Smooth muscle cell (in vitro differentiated cells): ENCODE data around the gene CMIP. TPM values are rescaled to one million over a fixed set of nuclear protein-coding genes. Genes with fewer than 3 reads are reported as not detected.

Experiments
- DNase-seq: peaks from one replicate; lab custom pipeline; 2025; ENCODE audit not compliant: unreplicated experiment; lab: John Stamatoyannopoulos, UW
- H2AFZ ChIP-seq: fragments of 200-600 bp; sonication (generic); 2 replicates; pipeline ENCODE4 v1.6.0; 2016; ENCODE audit warnings: antibody characterized with exemption, low read depth, mild to moderate bottlenecking
- H3F3A ChIP-seq: fragments of 200-600 bp; sonication (generic); 2 replicates; pipeline ENCODE4 v1.6.0; 2017; ENCODE audit warnings: antibody characterized with exemption, low read depth
- H3K27ac ChIP-seq: fragments of 200-600 bp; sonication (generic); 2 replicates; pipeline ENCODE4 v1.5.1; 2016; ENCODE audit warnings: low read depth, mild to moderate bottlenecking
- H3K27me3 ChIP-seq: fragments of 200-600 bp; sonication (generic); 2 replicates; pipeline ENCODE4 v1.6.1; 2016; ENCODE audit warnings: low read depth, mild to moderate bottlenecking
- H3K36me3 ChIP-seq: fragments of 200-600 bp; sonication (generic); 2 replicates; pipeline ENCODE4 v1.5.1; 2016; ENCODE audit warnings: low read depth
- H3K4me1 ChIP-seq: fragments of 200-600 bp; sonication (generic); 2 replicates; pipeline ENCODE4 v1.5.1; 2016; ENCODE audit warnings: low read depth
- H3K4me2 ChIP-seq: fragments of 200-600 bp; sonication (generic); 2 replicates; pipeline ENCODE4 v1.6.0; 2016; ENCODE audit warnings: mild to moderate bottlenecking
- H3K4me3 ChIP-seq: fragments of 200-600 bp; sonication (generic); 2 replicates; pipeline ENCODE4 v1.5.1; 2016; ENCODE audit warnings: mild to moderate bottlenecking
- H3K79me2 ChIP-seq: fragments of 200-600 bp; sonication (generic); 2 replicates; pipeline ENCODE4 v1.6.0; 2016; ENCODE audit warnings: low read depth, mild to moderate bottlenecking
- H3K9ac ChIP-seq: fragments of 200-600 bp; sonication (generic); 2 replicates; pipeline ENCODE4 v1.6.0; 2016; ENCODE audit warnings: low read depth
- H3K9me3 ChIP-seq: fragments of 200-600 bp; sonication (generic); replicated peaks from 2 replicates; pipeline ENCODE4 v1.5.1; 2016; ENCODE audit warnings: low read depth
- H4K20me1 ChIP-seq: fragments of 200-600 bp; sonication (generic); 2 replicates; pipeline ENCODE4 v1.6.0; 2016; ENCODE audit warnings: low read depth
- CTCF ChIP-seq: fragments of 200-600 bp; sonication (generic); IDR thresholded peaks from 2 replicates; pipeline ENCODE4 v1.5.1; 2017; ENCODE audit warnings: borderline replicate concordance, mild to moderate bottlenecking, antibody characterized with exemption; ENCODE audit not compliant: insufficient read depth, poor library complexity, severe bottlenecking
- WGBS: methylation state at CpG from one replicate; pipeline ENCODE4 v1.1.7; 2016; ENCODE audit warnings: low lambda C conversion rate; 5-methylcytosine and 5-hydroxymethylcytosine counted together
- polyA plus RNA-seq: library from polyadenylated mRNA; unstranded; fragments of >200 nt; fragmentation: Nextera tagmentation; extraction: Ambion mirVana; gene quantifications from 2 replicates; pipeline ENCODE4 v1.2.1, GENCODE V29; 2016
- total RNA-seq: library from RNA; depleted of rRNA; stranded (reverse); fragments of >200 nt; gene quantifications from 2 replicates; pipeline ENCODE4 v1.2.3, GENCODE V29; 2014

The CMIP gene
- total and polyA plus RNA-seq, 2 experiments from 2014 or later = 2.5 to 44.5 TPM

- DNase-seq = no peak
- no peak for TF ChIP-seq CTCF
- H3K27ac ChIP-seq = no peak overlapping the region
- H3K4me3 ChIP-seq = no peak overlapping the region
- H2AFZ ChIP-seq = no peak overlapping the region
- H3K4me2 ChIP-seq = no peak overlapping the region
- peaks cover 100% of the 10 kb centered on the region for H3K79me2 ChIP-seq
- no peaks in the 10 kb centered on the region for H3K9me3 ChIP-seq
- no peak overlapping the region for H3K9ac ChIP-seq
- no peaks in the 10 kb centered on the region for H3K27me3 ChIP-seq
- H4K20me1 ChIP-seq = peaks cover 100% of the 10 kb centered on the region
- no peaks in the 10 kb centered on the region for H3F3A ChIP-seq
- WGBS = 97% methylated on average over 5 of the region's 5 CpGs
- H3K4me1 ChIP-seq = peaks cover 10% of the 10 kb centered on the region
- H3K36me3 ChIP-seq = no peaks in the 10 kb centered on the region
Observed at GRCh38 chr16:81464279-81464678, 19.7 kb downstream of the CMIP start.

- Histone ChIP-seq H3F3A (no peaks in the 10 kb centered on the region), H3K4me1 (peaks cover 10% of the 10 kb centered on the region), H3K27ac (no peak overlapping the region), H2AFZ (no peak overlapping the region), H3K4me3 (no peak overlapping the region), H3K79me2 (peaks cover 93% of the 10 kb centered on the region), H4K20me1 (peaks cover 100% of the 10 kb centered on the region), H3K27me3 (no peaks in the 10 kb centered on the region), H3K9ac (no peak overlapping the region), H3K9me3 (no peaks in the 10 kb centered on the region), H3K36me3 (no peaks in the 10 kb centered on the region), H3K4me2 (no peak overlapping the region)
- no peak for DNase-seq
- no peak for TF ChIP-seq CTCF
- 93% methylated on average over 18 of the region's 18 CpGs for WGBS
Observed at GRCh38 chr16:81465375-81465943, 20.9 kb downstream of the CMIP start.

GRCh38 chr16:81466356-81466980 is 21.9 kb downstream of the CMIP start:
- Histone ChIP-seq H4K20me1 (peaks cover 100% of the 10 kb centered on the region), H3K79me2 (peaks cover 93% of the 10 kb centered on the region), H3K4me2 (no peak overlapping the region), H2AFZ (no peak overlapping the region), H3K36me3 (no peaks in the 10 kb centered on the region), H3K27me3 (no peaks in the 10 kb centered on the region), H3K4me3 (no peak overlapping the region), H3K9ac (no peak overlapping the region), H3K9me3 (no peaks in the 10 kb centered on the region), H3F3A (no peaks in the 10 kb centered on the region), H3K27ac (no peak overlapping the region), H3K4me1 (peaks cover 10% of the 10 kb centered on the region)
- no peak for TF ChIP-seq CTCF
- WGBS = 89% methylated on average over 7 of the region's 7 CpGs
- DNase-seq = no peak

- DNase-seq = no peak
- H4K20me1 ChIP-seq = peaks cover 100% of the 10 kb centered on the region
- H3K27ac ChIP-seq = no peak overlapping the region
- no peak overlapping the region for H2AFZ ChIP-seq
- 95% methylated on average over 11 of the region's 11 CpGs for WGBS
- no peak overlapping the region for H3K4me3 ChIP-seq
- H3K36me3 ChIP-seq = no peaks in the 10 kb centered on the region
- no peaks in the 10 kb centered on the region for H3K9me3 ChIP-seq
- no peak for TF ChIP-seq CTCF
- H3K27me3 ChIP-seq = no peaks in the 10 kb centered on the region
- H3K79me2 ChIP-seq = peaks cover 93% of the 10 kb centered on the region
- H3K9ac ChIP-seq = no peak overlapping the region
- no peak overlapping the region for H3K4me2 ChIP-seq
- no peaks in the 10 kb centered on the region for H3F3A ChIP-seq
- H3K4me1 ChIP-seq = peaks cover 10% of the 10 kb centered on the region
Observed at GRCh38 chr16:81467072-81467471, 22.5 kb downstream of the CMIP start.
